Posterior vena cava (tissue), 2 donors: Measurements from ENCODE around the gene TIMMDC1. TPM values are rescaled to one million over a fixed set of nuclear protein-coding genes. Genes with fewer than 3 reads are reported as not detected.

Experiments used
- DNase-seq: peaks from one replicate; pipeline ENCODE4 v3.0.0-alpha.2; 2020; ENCODE audit warnings: low spot score
- intact Hi-C, 2 donors: fragments of 100-400 bp; cut with DNase I; formaldehyde crosslinking; loops; one replicate each; pipeline versions ENCODE4 v1.14.1 to v1.14.2; 2022 to 2023
- long read RNA-seq, 2 donors: library from polyadenylated mRNA; unstranded; transcript quantifications; one replicate each; pipeline ENCODE4 v2.0.0, GENCODE V29; 2020 to 2021
- total RNA-seq, 2 donors: library from RNA; stranded (reverse); fragmentation: NEBNext Ultra II Directional; extraction: Animal tissue kit (Norgen Biotek cat#: 25700); gene quantifications; one replicate each; pipeline ENCODE4 v1.2.1, GENCODE V29; 2021
- donor health status: DM: yes; HTN: yes; CAD: no.
- donor health status: DM: yes; HTN: yes; CAD: no.

Gene TIMMDC1
- 10 to 100 TPM; 74.9 to 79.3 TPM for total RNA-seq
- long read RNA-seq, donor 1, transcript TIMMDC1-208 (7 exons, 2,394 nt) = major isoform, 17 of 21 reads
- long read RNA-seq, donor 1, partial matches to known transcripts = 0 of 21 reads
- long read RNA-seq, donor 1, other reads (novel, unspliced or antisense) = 4 of 21 reads
- long read RNA-seq, donor 2, transcript TIMMDC1-208 (7 exons, 2,394 nt) = major isoform, 115 of 136 reads
- long read RNA-seq, donor 2, partial matches to known transcripts = 8 of 136 reads
- long read RNA-seq, donor 2, other reads (novel, unspliced or antisense) = 9 of 136 reads

- intact Hi-C loops = loop anchor here in 1 of 2 donors (5.0 to 10.0 kb wide), 2 partner anchors 186 to 1244 kb away; partner anchors contain the start of genes GTF2E1 and RABL3
These were observed at the start of gene TIMMDC1 for GRCh38 chr3:119498186-119499011. TSS of gene TIMMDC1 (plus strand) at chr3:119498547. CDS start at chr3:119498734, 187 bp downstream.

DNA sequence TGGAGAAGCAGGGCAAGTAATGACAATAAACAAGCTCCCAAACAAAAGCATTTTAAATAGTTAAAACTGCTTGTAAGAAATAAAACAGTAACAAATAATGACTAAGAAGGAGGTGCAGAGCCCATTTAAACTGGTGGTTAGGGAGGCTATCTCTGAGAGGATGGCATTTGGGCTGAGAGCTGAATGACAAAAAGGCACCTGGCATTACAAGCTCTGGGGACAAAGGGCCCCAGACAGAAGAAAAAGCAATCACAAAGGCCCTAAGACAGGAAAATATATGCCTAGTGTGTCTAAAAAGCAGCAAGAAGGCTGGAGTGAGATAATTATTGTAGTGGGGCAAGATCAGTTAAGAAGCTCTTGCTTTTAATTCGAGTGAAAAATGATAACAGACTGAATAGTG lies 44.5 kb upstream of the TIMMDC1 start:
- no peak for DNase-seq
- intact Hi-C loops = no loop called here

More at GRCh38 chr3:119498186-119499011, at the start of gene TIMMDC1:
- DNase-seq = peak; percentile 99

- intact Hi-C loops = no loop called here
- DNase-seq = no peak
These were observed 41.9 kb upstream of the TIMMDC1 start for GRCh38 chr3:119456469-119456868.

GRCh38 chr3:119457246-119457645 lies 41.1 kb upstream of the TIMMDC1 start:
- no peak for DNase-seq
- intact Hi-C loops = no loop called here

DNA sequence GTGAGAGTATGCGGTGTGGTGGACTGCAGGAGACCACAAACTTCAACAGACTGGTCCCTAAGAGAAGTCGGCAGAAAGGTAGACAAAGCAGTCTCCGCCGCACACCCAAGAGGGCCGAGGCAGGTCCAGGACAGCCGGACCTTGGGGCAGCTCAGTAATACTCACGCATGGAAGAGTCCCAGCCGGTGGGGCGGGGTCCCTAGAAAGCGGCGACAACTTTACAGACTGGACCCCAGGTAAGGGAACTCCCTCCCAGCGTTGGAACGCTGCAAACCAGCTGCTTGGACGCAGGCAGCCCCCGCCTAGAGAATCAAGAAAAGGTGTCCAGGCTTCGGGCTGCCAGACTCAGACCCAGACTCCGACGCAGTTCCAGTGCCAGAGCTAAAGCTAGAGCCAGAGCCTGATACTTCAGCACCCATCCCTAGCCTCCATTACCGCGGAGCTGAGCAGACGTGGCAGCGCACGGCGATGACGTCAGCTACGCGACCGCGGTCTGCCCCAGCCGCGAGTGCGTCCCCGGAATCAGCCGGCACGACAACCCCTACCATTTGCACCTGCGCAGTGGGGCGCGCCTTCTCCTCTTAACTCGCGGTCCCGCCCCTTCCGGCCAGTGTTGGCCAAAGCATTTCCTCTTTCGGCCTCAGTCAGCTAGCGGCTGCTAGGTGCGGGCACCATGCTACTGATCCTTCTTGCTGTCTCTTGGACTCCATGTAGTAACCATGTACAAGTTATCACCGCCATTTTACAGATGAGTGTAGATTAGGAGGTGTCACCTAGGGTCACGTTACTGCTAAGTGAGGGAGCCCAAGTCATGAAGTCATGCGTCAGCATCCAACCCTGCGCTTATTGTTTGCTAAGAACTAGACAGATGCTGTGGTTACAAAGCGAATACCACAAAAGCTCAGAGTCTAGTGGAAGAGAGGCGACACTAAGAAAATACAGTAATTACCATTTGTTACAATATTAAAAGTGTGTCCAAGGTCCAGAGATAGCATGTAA lies 34.9 kb upstream of the TIMMDC1 start, which contains the start of gene TMEM39A:
Gene TMEM39A (minus strand): TSS at position 445 of the 999 bp plus-strand sequence. CDS start 1,541 bp downstream, outside the sequence.
- DNase-seq = peak; percentile 100
- intact Hi-C loops = no loop called here

DNA sequence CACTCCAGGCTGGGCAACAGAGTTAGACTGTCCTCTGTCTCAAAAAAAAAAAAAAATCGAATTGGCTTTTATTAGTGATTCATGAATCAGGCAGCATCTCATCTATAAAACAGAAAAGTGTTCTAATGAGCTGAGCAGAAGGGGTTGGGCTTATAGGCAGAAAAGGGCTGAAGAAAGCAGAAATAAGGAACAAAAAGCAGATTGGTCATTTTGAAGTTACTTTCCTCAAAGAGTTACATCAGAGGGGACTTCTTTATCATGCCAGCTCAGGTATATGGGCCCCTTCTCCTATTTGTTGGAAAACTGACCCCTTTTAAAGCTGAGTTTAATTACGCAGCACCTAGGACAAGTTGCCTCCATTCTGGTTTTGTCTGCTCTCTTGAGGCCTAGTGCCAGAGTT lies 30.3 kb upstream of the TIMMDC1 start:
- DNase-seq = no peak
- intact Hi-C loops = no loop called here

DNA sequence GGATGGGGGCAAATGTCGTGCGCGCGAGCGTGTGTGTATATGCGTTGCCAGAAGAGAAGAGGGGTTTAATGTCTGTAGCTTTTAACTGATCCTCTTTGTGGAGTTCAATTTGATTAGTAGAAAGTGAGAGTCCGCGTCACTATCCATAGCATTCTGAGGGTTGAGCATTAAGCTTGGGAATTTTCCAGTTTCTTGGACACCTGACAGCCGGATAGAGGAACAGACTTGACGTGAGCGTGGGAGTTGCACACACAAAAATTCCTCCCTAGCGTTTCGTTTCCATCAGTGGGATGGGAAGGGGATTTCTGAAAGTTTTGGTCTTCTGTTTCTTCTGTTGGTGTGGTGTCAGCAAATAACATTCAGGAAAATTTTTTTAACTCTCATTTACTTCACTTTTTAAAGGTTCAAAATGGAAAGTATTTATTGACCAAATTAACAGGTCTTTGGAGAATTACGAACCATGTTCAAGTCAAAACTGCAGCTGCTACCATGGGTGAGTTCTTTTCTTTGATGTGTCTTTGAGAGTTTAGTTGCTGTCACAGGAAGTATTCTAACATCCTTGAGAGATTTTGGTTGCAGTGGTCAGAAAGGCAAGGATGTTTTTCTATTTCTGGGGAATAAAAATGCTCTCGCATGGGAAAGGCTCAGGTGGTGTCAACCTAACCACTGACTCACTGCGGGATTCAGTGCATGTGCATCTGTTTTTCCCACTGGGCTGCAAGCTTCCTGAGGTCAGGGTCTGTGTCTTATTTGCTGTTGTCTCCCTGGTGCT lies 28.7 kb upstream of the TIMMDC1 start:
- DNase-seq = no peak
- intact Hi-C loops = no loop called here

- no peak for DNase-seq
- intact Hi-C loops = no loop called here
These were observed 27.5 kb upstream of the TIMMDC1 start for GRCh38 chr3:119470866-119471265.

GRCh38 chr3:119481079-119481478 lies 17.3 kb upstream of the TIMMDC1 start:
- intact Hi-C loops = no loop called here
- DNase-seq = no peak

GRCh38 chr3:119483101-119483500 lies 15.2 kb upstream of the TIMMDC1 start:
- intact Hi-C loops = no loop called here

DNA sequence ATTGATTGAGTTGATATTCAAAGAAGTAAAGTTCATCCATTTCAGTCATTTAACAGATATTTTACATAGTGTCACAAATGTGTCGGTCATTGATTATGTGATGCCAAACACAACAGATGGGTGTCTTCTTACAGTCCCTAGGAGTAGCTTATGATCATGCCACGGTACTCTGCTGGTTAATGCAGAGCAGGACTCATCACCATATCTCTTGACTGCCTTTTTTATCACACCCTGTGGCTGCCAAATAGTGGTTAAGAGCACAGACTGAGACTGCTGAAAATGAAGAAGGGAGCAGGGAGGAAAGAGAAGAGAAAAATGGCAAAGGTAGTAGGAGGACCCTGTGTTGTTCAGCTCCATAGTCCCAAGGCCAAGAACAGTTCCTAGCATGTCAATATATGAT lies 12.8 kb upstream of the TIMMDC1 start:
- DNase-seq = no peak
- intact Hi-C loops = no loop called here

More at GRCh38 chr3:119483101-119483500, 15.2 kb upstream of the TIMMDC1 start:
- DNase-seq = no peak

- no peak for DNase-seq
- intact Hi-C loops = loop anchor here in 1 of 2 donors (10.0 kb wide), 1 partner anchor 195 kb away; no protein-coding TSS in a partner anchor
These were observed 8.2 kb upstream of the TIMMDC1 start for GRCh38 chr3:119490153-119490552.

- DNase-seq = no peak
- intact Hi-C loops = loop anchor here in 1 of 2 donors (10.0 kb wide), 1 partner anchor 193 kb away; no protein-coding TSS in a partner anchor
These were observed 6.2 kb upstream of the TIMMDC1 start for GRCh38 chr3:119492128-119492527.

DNA sequence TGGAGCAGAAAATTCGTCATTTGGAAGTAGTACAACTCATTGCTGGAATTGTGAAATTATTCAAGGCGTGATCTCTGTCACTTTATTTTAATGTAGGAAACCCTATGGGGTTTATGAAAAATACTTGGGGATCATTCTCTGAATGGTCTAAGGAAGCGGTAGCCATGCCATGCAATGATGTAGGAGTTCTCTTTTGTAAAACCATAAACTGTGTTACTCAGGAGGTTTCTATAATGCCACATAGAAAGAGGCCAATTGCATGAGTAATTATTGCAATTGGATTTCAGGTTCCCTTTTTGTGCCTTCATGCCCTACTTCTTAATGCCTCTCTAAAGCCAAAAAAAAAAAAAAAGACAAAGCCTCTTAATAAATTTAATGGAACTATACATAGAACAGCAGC lies 5.5 kb upstream of the TIMMDC1 start:
- intact Hi-C loops = loop anchor here in 1 of 2 donors (10.0 kb wide), 1 partner anchor 192 kb away; no protein-coding TSS in a partner anchor

DNA sequence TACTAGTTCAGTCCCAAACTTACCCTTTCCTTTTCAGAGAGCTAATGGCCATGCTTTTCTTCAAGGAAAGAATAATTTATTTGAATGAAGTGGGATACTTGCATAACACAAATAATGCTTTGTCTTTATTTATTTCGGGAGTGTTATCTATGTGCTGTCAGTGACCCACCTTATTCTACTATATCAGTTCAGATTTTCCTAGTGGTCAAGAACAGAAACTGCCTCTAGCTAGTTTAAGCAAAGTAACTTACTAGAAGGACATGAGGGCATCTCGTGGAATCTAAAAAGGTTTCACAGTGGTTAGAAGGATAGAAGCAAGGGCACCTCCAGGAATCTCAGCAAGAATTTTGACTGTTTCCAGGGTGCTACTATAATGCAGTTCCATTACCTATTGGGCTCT lies 3.8 kb upstream of the TIMMDC1 start:
- intact Hi-C loops = loop anchor here in 1 of 2 donors (10.0 kb wide), 1 partner anchor 190 kb away; no protein-coding TSS in a partner anchor

More for the DNA sequence above, 5.5 kb upstream of the TIMMDC1 start:
- DNase-seq = no peak

GRCh38 chr3:119497820-119498185 lies 544 bp upstream of the TIMMDC1 start:
- intact Hi-C loops = loop anchor here in 1 of 2 donors (5.0 to 10.0 kb wide), 2 partner anchors 187 to 1244 kb away; partner anchors contain the start of genes GTF2E1 and RABL3

More for the DNA sequence above, 3.8 kb upstream of the TIMMDC1 start:
- no peak for DNase-seq

GRCh38 chr3:119500265-119500664 lies 1.9 kb downstream of the TIMMDC1 start:
- intact Hi-C loops = no loop called here
- DNase-seq = no peak

More at GRCh38 chr3:119497820-119498185, 544 bp upstream of the TIMMDC1 start:
- peak; percentile 64 for DNase-seq

DNA sequence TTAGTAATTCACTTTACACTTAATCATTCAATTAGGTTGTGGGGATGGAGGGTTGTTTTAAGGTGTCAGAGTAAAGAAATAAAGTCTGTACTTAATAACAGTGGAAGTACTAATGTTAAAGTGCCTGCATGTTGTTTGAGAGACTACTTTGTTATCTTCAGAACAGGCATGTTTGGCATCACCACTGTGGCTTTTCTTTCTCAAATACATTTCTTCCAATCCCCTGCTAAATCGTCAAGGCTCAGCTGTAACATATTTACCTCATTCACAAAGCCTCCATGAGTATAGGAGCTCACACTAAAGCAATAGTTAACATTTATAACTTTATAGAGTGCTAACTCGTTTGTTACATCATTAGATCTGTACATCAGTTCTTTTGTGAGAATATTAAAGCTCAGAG lies 2.6 kb downstream of the TIMMDC1 start:
- DNase-seq = no peak
- intact Hi-C loops = no loop called here
